ENCODE data around the gene LPIN2.

LPIN2 gene

DNA sequence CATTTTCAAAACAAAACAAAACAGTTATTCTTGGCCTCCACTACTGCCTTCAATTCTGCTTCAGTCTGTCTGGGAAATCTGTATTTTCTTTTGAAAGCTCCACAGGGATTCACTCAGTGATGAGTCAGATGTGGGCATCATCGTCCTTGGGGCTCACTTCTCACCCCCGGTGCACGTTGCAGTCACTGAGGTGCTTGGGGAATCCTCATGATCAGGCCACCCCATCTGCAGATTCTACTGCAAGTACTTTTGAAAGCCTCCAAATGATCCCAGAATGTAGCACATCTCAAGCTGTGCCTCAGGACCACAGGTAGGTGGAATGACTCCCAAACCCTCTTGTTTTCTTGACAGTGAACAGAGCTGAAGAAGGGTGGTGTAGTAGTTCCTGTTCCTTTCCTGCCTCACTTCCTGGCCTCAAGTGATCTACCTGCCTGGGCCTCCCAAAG, 34.3 kb downstream of the LPIN2 start:
- DNase-seq = peak; percentile 52

- DNase-seq = no peak
Observed at GRCh38 chr18:2978208-2978607, 34.7 kb downstream of the LPIN2 start.

- DNase-seq = no peak
Observed at GRCh38 chr18:2976218-2977132, 36.5 kb downstream of the LPIN2 start.

- no peak for DNase-seq
Observed at GRCh38 chr18:2974731-2975130, 38.2 kb downstream of the LPIN2 start.

DNA sequence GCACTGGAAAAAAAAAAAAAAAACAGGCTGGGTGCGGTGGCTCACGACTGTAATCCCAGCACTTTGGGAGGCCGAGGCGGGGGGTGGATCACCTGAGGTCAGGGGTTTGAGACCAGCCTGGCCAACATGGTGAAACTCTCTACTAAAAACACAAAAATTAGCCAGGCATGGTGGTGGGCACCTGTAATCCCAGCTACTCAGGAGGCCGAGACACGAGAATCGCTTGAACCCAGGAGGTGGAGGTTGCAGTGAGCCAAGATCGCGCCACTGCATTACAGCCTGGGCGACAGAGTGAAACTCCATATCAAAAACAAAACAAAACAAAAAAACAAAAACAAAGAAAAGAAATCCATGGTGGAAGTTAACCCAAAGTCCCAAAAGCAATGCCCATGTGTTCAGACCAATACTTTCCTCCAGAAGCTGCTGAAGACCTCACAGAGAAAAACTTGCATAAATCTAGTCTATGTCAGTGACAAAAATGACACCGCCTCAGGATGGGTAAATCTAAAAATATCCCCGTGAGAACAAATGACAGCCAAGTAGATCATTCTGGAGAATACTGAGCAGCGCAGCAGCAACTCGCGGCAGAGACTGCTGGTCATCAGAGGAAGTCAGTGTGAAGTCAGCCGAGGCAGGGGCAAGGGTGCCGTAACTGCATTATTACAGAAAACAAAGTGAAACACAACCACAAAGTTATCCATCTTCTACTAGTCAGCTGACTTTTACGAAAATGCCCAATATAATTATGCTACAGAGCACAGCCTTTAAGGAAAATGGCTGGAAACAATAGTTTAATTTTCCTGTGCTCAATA, 41.0 kb downstream of the LPIN2 start:
- DNase-seq = peak; percentile 72

DNA sequence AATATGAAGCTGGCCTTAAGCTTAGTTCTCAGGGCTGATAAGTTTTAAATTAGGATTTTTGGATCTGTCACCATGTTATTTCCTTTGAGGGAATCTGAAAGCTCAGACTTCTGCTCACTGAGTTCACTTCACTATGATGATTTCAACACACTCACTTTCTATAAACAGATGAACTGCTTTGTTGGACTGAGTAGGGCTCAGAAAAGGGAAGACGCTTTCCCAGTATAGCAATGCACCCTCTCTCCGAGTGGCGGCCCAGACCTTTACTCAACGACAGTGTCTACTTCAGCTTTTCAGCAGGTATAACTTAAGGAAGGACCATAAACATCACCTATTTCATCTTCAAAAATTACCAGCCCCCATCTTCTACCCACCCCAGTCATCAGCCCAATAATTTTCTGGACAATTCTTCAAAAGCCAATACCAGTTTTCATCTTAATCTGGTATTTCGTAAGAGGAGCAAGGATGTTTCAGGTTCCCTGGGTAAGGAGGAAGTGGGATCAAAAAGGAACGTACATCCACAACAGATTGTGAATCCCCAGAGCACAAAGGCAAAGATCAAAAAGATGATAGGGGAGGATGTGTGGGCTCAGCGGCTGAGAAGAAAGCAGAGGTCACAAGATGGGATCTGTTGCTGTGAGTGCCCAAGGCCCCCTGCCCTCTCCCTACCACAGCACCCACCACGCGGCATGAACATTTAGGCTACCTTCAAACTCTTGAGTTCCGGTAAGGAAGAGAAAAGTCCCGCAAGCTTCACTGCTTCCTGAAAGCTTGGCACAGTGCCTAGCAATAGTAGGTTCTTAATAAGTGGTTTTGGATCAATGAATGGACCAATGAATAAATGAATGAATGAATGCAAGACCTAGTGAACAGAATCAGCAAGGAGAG, 41.9 kb downstream of the LPIN2 start:
- peak; percentile 57 for DNase-seq

DNA sequence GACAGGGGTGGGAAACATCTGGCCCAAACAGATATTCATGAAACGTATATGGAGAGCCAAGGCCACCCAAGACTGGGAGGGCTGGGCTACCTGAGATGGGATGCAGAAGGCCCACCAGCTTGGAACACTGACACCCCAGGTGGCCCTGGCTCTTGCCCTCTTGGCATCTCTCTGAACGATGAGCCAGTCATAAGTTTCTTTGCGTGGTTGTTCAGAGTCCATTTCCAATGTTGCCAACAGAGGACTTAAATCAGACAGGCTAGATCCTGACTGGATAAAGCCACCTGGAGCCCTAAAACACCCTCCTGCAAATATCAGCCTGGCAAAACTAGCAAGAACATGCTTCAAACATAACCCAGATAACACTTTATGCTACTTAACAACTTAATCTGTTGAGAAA, 42.6 kb downstream of the LPIN2 start:
- DNase-seq = no peak

GRCh38 chr18:2969695-2970094, 43.2 kb downstream of the LPIN2 start:
- no peak for DNase-seq

- DNase-seq = no peak
Observed at GRCh38 chr18:2968606-2969005, 44.3 kb downstream of the LPIN2 start.

GRCh38 chr18:2967820-2968219, 45.1 kb downstream of the LPIN2 start:
- DNase-seq = no peak

- no peak for DNase-seq
Observed at GRCh38 chr18:2967357-2967756, 45.6 kb downstream of the LPIN2 start.

DNA sequence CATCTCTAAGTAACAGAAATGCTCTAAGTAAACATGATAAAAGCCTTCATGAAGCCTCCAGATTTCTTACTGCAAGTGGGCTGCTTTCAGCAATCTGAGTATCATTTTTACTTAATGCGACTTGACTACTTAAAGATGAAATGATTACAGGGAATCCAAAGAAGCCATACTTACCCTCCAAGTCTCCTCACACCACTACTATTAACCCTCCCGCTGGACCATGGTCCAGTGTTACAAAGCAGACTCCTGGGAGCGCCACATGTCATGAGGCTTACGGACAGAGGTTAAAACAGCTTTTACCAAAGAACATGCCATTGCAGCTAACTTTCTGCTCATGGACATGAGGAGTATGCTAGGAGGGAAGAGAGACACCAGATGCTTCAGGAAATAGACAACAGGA, 46.4 kb downstream of the LPIN2 start:
- no peak for DNase-seq

- no peak for DNase-seq
Observed at GRCh38 chr18:2965797-2966196, 47.1 kb downstream of the LPIN2 start.

DNA sequence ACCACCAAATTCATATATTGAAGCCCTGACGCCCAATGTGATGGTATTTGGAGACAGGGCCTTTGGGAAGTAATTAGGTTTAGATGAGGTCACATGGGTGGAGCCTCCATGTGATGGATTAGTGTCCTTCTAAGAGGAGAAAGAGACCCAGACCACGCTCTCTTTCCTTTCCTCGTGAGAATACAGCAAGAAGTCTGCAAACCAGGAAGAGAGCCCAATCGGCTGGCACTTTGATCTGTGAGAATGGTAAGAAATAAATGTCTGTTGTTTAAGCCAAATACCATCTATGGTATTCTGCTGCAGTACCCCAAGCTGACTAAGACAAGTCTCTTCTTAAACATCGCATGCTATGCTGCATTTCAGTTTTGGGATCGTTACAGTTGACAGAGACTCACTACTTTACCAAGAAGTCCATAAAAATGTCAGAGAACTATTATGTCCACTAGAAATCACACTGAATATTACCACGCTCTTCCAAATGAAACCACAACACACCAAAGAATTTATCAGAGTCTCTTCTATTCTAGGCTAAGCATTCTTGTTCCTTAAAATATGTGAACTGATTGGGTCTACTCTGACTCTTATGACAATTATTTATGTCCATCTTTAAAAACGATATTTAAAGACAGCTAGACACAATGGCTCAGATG, 48.5 kb downstream of the LPIN2 start:
- peak; percentile 63 for DNase-seq

Measured in CD4-positive, alpha-beta T cell treated with Interleukin-6 for 4 hours (primary cell).